Mesenteric fat pad (tissue), 1 donor: ENCODE measurements around the gene GJB3. TPM values are rescaled to one million over a fixed set of nuclear protein-coding genes. Genes with fewer than 3 reads are reported as not detected.

ENCODE experiments used
- DNase-seq: peaks from one replicate; pipeline ENCODE4 v3.0.0-alpha.2; 2020; ENCODE audit warnings: low spot score
- total RNA-seq: library from RNA; stranded (reverse); fragmentation: NEBNext Ultra II Directional; extraction: Animal tissue kit (Norgen Biotek cat#: 25700); gene quantifications from one replicate; pipeline ENCODE4 v1.2.1, GENCODE V29; 2021
- donor health status: DM: yes; HTN: yes; CAD: no.

GJB3 gene
- total RNA-seq, 1 donor from 2014 or later, result not detected

GRCh38 chr1:34822202-34822601 lies 41.2 kb downstream of the GJB3 start:
- DNase-seq, result no peak

DNA sequence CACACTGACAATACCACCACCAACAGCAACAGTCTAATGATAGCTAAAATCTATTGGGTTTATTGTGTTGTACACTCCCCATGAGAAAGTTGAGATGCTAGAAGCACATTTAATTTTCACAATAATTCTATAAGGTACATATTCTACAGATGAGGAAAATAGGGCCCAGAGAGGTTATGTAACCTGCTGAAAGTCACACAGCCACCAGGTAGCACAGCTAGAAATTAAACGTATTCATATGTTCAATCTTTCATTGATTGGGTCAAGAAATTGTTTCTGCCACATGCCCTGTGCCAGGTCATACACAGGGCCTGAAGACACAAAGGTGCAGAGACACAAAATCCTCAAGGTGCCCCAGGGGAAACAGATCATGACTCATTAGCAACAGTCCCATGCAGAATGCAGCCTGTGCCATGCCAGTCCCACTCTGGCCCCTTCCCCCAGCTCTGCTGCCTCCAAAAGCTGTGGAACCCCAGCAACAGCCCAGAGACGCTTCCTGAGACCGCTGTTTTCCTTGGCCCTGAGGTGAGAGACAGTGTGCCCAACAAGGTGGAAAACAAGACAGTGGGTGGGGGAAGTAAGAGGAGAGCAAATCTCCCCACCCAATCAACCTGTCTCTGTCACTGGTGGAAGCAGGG lies 43.9 kb downstream of the GJB3 start:
- no peak for DNase-seq

- no peak for DNase-seq
Observed at GRCh38 chr1:34825455-34826091, 44.6 kb downstream of the GJB3 start.

DNA sequence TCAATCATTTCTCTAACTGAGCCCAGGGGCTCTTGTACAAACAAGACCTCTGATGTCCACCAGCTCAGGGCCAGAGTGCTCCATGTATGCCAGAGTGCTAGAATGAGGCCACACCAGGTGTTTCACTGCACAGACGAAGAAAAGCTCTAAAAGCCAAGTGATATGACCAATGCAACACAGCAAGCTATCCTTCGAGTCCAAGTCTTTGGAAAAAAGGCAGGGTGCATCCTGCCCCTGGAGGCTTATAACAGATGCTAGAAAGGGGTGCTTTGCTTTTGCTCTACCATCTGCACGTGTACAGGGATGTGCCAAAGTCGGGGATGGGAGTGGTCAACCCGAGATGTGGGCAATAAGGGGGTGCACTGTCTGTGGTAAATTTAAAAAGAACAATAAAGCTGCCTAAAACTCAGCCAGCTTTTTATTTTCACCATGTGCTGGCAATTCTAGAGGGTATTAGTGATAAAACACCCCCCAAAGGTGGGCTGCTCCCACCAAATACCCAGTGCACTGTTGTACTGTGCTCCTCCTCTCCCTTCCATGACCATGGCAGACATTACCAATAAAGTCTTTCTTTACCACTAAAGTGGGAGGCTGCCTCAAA lies 46.4 kb downstream of the GJB3 start:
- no peak for DNase-seq

DNA sequence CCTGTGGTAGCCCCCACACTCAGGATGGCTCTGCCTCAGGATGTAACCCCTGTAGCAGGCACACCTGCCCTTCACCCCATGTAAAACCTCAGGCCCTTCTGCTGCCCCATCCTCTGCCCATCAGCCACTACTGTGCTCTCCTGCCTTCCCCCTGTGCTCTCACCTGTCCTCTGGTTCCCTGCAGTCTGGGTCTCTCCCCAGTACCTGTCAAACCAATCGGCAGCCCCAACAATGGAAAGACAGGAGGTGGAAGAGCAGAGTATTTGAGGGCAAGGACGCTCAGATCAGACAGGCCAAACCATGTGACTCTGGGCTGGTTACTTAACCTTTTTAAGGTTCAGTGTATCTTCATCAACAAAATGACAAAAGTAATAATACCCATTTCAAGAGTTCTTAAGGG lies 47.6 kb downstream of the GJB3 start:
- no peak for DNase-seq

- no peak for DNase-seq
Observed at GRCh38 chr1:34829250-34829649, 48.2 kb downstream of the GJB3 start.

DNA sequence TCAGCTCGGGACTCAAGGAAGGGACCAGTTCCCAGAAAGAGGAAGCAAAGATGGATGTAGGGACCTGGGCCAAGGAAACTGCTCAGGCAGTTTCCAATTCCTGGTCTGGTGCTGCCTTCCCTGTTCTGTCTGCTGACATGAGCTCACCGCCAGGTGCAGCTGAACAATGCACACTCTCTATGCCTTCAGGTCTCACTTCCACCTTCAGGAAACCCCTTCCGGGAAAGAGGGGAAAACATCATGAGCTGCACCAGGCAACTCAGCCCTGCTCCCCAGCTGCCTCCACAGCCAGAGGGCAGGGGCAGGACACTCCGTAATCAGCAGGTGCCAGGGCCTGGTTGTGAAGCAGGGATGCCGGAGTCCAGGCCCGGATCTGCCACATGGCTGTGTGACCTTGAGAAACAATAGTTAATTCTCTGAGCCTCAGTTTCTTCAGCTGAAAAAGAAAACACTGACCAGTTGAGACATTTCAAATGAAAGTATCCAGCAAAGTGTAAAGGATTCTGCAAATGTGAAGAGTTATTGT lies 50.8 kb downstream of the GJB3 start:
- no peak for DNase-seq

- DNase-seq, result no peak
Observed at GRCh38 chr1:34833711-34834110, 52.7 kb downstream of the GJB3 start.

Other genes with a start within 250 kb of the GJB3 start
- not detected for gene GJB5, start 26.2 kb upstream of the GJB3 start, total RNA-seq
- gene GJB4, start 21.5 kb upstream of the GJB3 start, total RNA-seq, result not detected
- gene GJA4, start 11.8 kb downstream of the GJB3 start, total RNA-seq, result 26.4 TPM
- 57.0 TPM for gene SMIM12, start 78.5 kb downstream of the GJB3 start, total RNA-seq
- 0.51 TPM for gene DLGAP3, start 148.4 kb downstream of the GJB3 start, total RNA-seq
- 37.2 TPM for gene TMEM35B, start 204.1 kb downstream of the GJB3 start, total RNA-seq